ENCODE results near the gene PDZD2. TPM values are rescaled to one million over a fixed set of nuclear protein-coding genes. Genes with fewer than 3 reads are reported as not detected.

The PDZD2 gene
- total RNA-seq, 1 donor from 2014 or later, result 0.65 TPM

DNA sequence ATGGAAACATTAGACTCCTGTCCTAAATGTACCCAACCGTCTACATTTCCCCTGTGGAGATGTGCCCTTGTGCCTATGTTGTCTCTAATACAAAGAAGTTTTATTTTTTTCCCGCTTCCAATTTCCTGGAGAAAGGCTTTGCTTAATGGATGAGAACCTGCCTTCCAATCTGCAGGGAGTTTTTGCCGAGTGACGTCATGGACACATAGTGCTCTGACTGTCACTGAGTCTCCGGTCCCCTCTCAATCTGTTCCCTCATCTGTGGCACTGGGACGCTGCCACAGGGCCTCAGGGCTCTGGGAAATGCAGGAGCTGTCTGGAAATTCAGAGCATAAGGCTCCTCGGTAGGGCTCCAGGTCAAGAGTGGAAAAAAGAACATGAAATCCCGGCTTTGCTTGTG is 144.8 kb downstream of the PDZD2 start:
- DNase-seq (ENCODE audit: low read depth, low spot score), result no peak
- Mint-ChIP-seq H3K4me3 (no peak overlapping the region), H3K4me1 (no peaks in the 10 kb centered on the region), H3K9me3 (peaks cover 3% of the 10 kb centered on the region), H3K36me3 (ENCODE audit: low read depth) (no peaks in the 10 kb centered on the region), H3K27me3 (ENCODE audit: low read depth) (no peaks in the 10 kb centered on the region), H3K27ac (ENCODE audit: unreplicated experiment) (no peak overlapping the region)
- TF ChIP-seq, protein P1, sequence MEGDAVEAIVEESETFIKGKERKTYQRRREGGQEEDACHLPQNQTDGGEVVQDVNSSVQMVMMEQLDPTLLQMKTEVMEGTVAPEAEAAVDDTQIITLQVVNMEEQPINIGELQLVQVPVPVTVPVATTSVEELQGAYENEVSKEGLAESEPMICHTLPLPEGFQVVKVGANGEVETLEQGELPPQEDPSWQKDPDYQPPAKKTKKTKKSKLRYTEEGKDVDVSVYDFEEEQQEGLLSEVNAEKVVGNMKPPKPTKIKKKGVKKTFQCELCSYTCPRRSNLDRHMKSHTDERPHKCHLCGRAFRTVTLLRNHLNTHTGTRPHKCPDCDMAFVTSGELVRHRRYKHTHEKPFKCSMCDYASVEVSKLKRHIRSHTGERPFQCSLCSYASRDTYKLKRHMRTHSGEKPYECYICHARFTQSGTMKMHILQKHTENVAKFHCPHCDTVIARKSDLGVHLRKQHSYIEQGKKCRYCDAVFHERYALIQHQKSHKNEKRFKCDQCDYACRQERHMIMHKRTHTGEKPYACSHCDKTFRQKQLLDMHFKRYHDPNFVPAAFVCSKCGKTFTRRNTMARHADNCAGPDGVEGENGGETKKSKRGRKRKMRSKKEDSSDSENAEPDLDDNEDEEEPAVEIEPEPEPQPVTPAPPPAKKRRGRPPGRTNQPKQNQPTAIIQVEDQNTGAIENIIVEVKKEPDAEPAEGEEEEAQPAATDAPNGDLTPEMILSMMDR (conservative IDR thresholded peaks at IDR 0.05), result no peak

DNA sequence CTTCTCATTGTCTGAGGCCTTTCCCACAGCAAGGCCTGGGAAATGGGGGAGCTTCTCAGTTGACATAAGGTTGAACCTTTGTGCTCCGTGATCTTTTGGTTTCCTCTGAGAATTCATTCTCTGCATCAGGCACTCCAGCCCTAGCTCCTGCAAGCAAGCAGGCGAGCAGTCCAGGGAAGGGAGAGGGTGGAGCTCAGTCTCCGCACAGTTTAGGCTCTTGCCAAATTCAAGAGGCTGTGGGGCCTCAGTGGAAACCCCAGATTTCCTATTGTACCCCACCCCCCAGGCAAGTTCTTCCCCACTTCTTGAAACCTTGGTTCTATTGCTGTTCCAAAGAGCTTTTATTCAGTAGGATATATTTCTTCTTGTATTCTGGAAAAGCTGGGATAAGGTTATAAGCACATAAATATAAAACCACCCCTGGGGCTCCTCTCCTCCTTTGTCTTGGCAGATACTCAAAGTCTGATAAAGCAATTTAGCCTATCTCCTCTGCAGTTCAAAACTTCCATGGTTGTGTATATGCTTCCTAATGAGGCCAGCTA is 147.2 kb downstream of the PDZD2 start:
- H3K27me3 Mint-ChIP-seq (ENCODE audit: low read depth), result no peaks in the 10 kb centered on the region
- no peaks in the 10 kb centered on the region for H3K36me3 Mint-ChIP-seq (ENCODE audit: low read depth)
- no peak overlapping the region for H3K27ac Mint-ChIP-seq (ENCODE audit: unreplicated experiment)
- no peak for DNase-seq (ENCODE audit: low read depth, low spot score)
- no peaks in the 10 kb centered on the region for H3K4me1 Mint-ChIP-seq
- no peaks in the 10 kb centered on the region for H3K9me3 Mint-ChIP-seq
- TF ChIP-seq, protein P1 (conservative IDR thresholded peaks at IDR 0.05), result no peak
- H3K4me3 Mint-ChIP-seq, result no peak overlapping the region

DNA sequence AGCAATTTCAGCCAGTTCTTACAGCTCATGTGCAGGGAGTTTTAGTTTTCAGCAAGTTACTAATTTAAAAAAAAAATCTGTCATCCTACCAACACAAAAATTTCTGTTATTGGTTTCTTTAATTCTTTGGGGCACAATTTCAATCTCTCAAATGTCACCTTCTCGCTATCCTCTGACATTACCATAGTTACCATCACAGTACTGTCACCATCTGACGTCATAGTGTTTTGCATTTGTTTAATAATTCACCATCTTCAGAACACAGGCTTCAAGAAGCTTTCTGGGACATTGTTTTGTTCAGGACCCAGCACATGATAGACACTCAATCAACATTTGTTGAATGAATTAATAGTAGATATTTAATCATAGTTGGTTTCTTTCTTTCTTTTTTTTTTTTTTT is 155.1 kb downstream of the PDZD2 start:
- H3K36me3 Mint-ChIP-seq (ENCODE audit: low read depth), result no peaks in the 10 kb centered on the region
- no peaks in the 10 kb centered on the region for H3K9me3 Mint-ChIP-seq
- TF ChIP-seq, protein P1 (conservative IDR thresholded peaks at IDR 0.05), result no peak
- H3K4me1 Mint-ChIP-seq, result no peaks in the 10 kb centered on the region
- no peak overlapping the region for H3K4me3 Mint-ChIP-seq
- H3K27me3 Mint-ChIP-seq (ENCODE audit: low read depth), result no peaks in the 10 kb centered on the region
- no peak overlapping the region for H3K27ac Mint-ChIP-seq (ENCODE audit: unreplicated experiment)
- DNase-seq (ENCODE audit: low read depth, low spot score), result no peak

DNA sequence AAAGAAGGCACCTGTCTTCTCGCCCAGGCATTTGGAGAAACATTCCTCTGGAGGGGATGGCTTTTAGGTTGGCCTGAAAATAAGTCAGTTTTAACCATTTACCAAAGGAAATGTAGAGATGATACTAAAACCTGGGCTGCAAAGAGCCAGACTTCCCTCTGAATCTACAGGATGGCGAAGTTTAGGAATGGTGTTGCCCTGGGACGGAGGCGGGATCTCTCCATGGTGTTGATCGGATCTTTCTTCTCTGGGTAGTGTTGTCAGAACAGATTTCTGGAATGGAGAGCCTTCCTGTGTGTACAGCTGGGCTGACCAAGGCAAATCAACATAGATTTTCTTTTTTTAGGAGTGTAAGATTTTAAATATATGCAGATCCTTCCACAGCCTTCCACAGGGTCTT is 159.2 kb downstream of the PDZD2 start:
- Mint-ChIP-seq H3K27ac (ENCODE audit: unreplicated experiment) (no peak overlapping the region), H3K36me3 (ENCODE audit: low read depth) (no peaks in the 10 kb centered on the region), H3K4me3 (no peak overlapping the region), H3K27me3 (ENCODE audit: low read depth) (no peaks in the 10 kb centered on the region), H3K4me1 (no peaks in the 10 kb centered on the region), H3K9me3 (no peaks in the 10 kb centered on the region)
- TF ChIP-seq, protein P1 (conservative IDR thresholded peaks at IDR 0.05), result no peak
- no peak for DNase-seq (ENCODE audit: low read depth, low spot score)

DNA sequence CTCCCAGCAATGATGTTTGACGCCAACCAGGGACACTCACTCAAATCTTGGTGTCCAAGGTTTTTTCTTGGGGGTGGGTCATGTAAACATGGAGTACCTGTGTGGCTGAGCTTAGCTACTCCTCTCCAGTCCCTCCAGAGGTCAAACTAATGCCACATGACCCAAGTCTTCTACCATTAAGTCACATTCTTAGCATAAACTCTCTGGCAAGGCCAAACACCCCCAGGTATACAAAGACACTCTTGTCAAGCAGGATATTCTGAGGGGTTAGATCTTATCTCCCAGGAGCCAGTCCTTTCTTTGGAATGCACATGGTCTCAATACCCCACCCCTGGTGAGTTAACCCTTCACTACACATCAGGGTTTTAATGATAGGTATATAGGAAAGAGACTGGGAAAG is 161.4 kb downstream of the PDZD2 start:
- Mint-ChIP-seq H3K4me3 (no peak overlapping the region), H3K4me1 (no peaks in the 10 kb centered on the region), H3K9me3 (no peaks in the 10 kb centered on the region), H3K36me3 (ENCODE audit: low read depth) (no peaks in the 10 kb centered on the region), H3K27me3 (ENCODE audit: low read depth) (no peaks in the 10 kb centered on the region), H3K27ac (ENCODE audit: unreplicated experiment) (no peak overlapping the region)
- TF ChIP-seq, protein P1 (conservative IDR thresholded peaks at IDR 0.05), result no peak
- DNase-seq (ENCODE audit: low read depth, low spot score), result no peak
